GM19193 (cell line): ENCODE data around the gene MED9.

Source experiments
- POLR2A ChIP-seq: IDR thresholded peaks from 4 replicates; pipeline ENCODE4 v1.6.1; 2011; ENCODE audit not compliant: insufficient read depth, insufficient read length; ENCODE audit errors: extremely low read depth

MED9 gene

DNA sequence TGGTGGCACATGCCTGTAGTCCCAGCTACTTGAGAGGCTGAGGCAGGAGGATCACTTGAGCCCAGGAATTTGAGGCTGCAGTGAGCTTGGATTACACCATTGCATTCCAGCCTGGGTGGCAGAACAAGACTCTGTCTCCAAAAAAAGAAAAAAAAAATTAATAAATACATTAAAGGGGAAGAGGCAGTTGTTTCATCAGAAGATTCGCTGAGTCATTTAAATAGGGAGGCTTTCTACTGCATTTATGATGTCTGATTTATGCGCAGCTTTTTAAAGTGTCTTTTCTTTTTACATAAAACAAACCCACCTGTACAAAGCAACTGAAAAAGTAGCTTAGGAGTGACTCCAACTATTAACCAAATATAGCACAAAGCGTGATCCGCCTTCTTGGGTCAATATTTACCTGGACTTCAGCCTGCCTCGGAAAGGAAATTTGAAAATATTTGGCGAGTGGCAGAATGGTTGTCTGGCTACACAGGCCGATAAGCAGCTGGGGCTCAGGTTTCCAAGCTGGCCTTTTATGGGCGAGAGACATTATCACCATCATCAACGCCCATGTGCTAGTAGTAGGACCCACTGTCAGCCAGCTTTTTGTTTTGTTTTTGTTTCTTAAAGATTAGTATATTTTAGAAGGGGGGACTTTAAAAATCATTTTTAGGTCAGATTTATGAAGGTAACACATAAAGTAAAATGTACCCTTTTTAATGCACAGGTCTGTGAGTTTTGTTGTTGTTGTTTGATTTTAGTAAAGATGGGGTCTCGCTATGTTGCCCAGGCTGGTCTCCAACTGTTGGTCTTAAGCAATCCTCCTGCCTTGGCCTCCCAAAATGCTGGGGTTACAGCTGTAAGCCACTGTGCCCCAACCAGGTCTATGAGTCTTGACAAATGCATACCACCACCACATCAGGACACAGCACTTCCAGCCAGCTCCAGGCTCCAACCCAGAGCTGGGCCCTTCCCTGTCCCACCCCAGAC, 61.9 kb downstream of the MED9 start:
- TF ChIP-seq POLR2A, result no peak

DNA sequence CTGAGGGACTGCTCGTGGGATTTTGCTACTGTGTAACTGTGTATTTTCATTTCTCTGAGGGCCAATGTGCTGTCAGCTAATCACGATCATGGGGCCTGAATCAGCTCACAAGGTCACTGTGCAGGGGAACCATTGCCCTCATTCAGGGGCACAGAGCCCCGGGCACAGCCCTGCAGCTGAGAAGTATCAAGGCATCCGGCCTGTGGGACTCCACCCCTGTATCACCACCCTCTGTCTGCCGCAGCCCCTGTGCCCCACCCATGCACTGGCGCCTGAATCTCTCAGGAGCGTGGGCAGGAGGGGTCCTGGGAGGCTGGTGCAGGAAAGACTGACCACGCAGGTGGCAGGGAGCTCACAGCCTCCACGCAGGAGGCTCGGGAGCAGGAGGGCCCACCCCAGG, 62.8 kb downstream of the MED9 start:
- no peak for TF ChIP-seq POLR2A

DNA sequence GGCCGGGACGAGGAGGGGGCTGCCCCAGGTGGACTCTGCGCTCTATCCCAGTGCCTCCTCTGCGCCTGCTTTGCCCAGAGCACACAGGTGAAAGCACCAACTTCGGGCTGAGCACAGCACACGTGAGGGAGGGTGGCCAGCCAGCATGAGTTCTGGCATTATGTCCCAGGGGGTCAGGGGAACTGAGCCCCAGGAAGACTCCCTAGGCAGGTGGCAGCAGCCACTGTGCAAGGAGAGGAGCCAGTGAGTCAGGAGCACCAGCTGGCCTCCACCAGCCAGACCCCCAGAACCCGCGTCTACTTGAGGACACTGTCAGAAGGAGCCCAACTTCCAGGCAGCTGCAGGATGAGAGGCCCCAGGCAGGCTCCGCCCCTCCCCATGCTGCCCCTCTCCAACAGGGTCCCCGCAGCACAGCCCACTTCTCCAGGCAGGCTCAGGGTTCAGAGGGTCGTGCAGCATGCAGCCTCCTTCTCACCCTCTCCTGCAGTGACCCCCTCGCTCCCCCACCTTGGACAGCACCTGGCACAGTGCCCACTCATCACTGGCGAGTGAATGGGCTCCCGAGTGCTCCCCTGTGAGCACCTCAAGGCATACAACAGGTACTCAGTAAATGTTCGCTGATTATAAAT, 63.6 kb downstream of the MED9 start:
- no peak for TF ChIP-seq POLR2A

DNA sequence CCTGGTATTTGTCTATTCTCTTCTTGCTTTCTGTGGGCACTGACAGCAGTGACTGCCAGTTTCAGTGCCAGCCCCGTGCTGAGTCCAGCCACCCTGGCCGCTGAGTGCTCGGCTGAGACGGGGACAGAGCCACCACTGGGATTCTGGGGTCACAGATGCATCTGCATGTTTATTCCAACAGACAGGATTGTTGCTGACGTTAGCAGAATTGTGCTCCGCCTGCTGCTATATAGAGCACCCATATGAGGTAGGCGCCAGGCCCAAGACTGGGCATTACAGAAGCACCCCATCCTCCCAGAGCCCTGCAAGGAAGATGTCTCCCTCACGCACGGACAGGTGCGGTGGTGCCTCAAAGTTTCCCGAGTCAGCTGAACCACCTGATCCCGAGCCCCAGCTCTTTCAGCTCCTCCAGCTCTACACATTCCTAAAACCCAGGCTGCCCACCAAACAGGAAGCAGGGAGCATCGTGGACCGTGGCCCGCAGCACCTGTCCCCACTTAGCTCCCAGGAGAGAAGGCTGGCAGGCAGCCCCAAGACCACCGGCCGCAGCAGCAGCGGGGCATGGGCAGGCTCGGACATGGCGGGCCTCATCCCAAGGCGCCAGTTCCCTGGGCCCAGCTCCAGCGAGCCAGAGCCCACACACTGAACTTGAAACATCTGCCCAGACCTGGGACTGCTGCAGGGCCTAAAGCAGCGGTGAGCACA, 64.3 kb downstream of the MED9 start:
- TF ChIP-seq POLR2A, result no peak

DNA sequence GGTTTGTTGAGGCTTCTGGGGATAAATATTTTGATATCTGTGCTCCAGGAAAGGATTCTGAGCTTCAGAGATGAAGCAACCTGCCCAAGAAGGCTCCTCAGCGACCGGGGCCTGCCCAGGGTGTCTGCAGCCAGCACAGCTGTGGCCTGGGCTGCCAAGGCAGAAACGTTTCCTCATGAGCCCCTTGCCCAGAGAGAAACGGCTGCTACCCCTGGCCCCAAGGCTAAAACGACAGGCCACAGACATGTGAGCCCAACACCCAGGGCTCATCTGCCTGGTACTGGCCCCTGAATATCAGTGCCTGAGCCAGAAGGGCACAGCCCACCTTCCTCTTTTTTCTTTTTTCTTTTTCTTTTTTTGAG, 64.8 kb downstream of the MED9 start:
- no peak for TF ChIP-seq POLR2A
